ENCODE data around the gene TMEM266.

The TMEM266 gene

DNA sequence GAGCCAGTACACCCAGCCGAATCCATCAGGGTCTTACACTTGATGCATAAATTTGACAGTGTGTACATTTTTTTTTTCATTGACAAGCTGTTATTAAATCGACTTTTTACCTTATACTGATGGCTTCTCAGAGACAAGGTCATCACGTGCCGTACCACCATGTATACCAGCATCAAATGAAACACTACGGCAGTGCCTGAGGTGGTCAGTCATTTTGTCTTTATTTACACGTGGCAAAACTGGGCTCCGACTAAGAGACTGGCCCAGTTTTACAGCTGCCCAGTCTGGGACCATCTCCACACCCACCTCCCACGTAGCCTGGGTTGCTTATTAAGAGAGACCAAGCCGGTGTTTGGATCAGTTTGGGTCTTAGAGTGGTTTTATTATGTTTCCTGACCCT lies 57.4 kb downstream of the TMEM266 start:
- no peak overlapping the region for H3K4me2 ChIP-seq (ENCODE audit: low read depth, low read length)
- no peak for DNase-seq
- H3F3A ChIP-seq (ENCODE audit: insufficient read depth, low read length), result no peaks in the 10 kb centered on the region
- H3K27ac ChIP-seq (ENCODE audit: low read length), result no peak overlapping the region
- H3K9ac ChIP-seq (ENCODE audit: low read length), result no peak overlapping the region
- H2AFZ ChIP-seq (ENCODE audit: low read length), result no peak overlapping the region
- TF ChIP-seq EZH2 (optimal IDR thresholded peaks at IDR 0.05; ENCODE audit: low read depth, low read length) (no peak), EZH2phosphoT487 (IDR thresholded peaks at IDR 0.05; ENCODE audit: low read length) (no peak)
- TF ChIP-seq, protein P1, sequence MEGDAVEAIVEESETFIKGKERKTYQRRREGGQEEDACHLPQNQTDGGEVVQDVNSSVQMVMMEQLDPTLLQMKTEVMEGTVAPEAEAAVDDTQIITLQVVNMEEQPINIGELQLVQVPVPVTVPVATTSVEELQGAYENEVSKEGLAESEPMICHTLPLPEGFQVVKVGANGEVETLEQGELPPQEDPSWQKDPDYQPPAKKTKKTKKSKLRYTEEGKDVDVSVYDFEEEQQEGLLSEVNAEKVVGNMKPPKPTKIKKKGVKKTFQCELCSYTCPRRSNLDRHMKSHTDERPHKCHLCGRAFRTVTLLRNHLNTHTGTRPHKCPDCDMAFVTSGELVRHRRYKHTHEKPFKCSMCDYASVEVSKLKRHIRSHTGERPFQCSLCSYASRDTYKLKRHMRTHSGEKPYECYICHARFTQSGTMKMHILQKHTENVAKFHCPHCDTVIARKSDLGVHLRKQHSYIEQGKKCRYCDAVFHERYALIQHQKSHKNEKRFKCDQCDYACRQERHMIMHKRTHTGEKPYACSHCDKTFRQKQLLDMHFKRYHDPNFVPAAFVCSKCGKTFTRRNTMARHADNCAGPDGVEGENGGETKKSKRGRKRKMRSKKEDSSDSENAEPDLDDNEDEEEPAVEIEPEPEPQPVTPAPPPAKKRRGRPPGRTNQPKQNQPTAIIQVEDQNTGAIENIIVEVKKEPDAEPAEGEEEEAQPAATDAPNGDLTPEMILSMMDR (IDR thresholded peaks at IDR 0.05; ENCODE audit: low read length), result no peak
- no peaks in the 10 kb centered on the region for H3K9me3 ChIP-seq (replicated peaks; ENCODE audit: insufficient read depth, low read length)
- no peaks in the 10 kb centered on the region for H3K4me1 ChIP-seq (ENCODE audit: low read length)
- no peaks in the 10 kb centered on the region for H3K36me3 ChIP-seq (replicated peaks; ENCODE audit: insufficient read depth, low read length)
- no peaks in the 10 kb centered on the region for H4K20me1 ChIP-seq (ENCODE audit: insufficient read depth, low read length)
- no peaks in the 10 kb centered on the region for H3K79me2 ChIP-seq (ENCODE audit: low read length)
- no peaks in the 10 kb centered on the region for H3K27me3 ChIP-seq (replicated peaks; ENCODE audit: insufficient read depth, low read length)
- H3K9me2 ChIP-seq (replicated peaks; ENCODE audit: insufficient read depth, low read length), result no peaks in the 10 kb centered on the region
- H3K4me3 ChIP-seq (ENCODE audit: low read length), result no peak overlapping the region

DNA sequence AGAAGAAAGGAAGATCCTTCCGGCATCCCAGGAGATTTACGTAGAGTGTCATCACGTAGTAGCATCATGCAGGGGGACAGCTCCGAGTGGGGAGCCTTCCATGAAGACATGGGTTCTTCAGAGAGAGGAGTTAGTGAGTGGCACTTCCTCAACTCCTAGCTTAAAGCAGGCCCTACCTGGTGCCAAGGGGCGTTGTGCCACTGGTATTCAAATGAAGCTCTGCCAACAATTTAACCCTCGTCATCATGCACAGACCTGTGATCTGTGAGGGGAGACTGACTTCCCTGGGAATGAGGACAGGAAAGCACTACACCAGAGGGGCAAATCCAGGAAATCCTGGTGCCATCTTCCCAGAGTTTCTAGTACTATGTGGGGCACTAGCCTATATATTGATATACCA lies 59.0 kb downstream of the TMEM266 start:
- Histone ChIP-seq H4K20me1 (ENCODE audit: insufficient read depth, low read length) (no peaks in the 10 kb centered on the region), H3K4me3 (ENCODE audit: low read length) (no peak overlapping the region), H3K9me2 (replicated peaks; ENCODE audit: insufficient read depth, low read length) (no peaks in the 10 kb centered on the region), H3K36me3 (replicated peaks; ENCODE audit: insufficient read depth, low read length) (no peaks in the 10 kb centered on the region), H3K9me3 (replicated peaks; ENCODE audit: insufficient read depth, low read length) (no peaks in the 10 kb centered on the region), H3K4me2 (ENCODE audit: low read depth, low read length) (no peak overlapping the region), H2AFZ (ENCODE audit: low read length) (no peak overlapping the region), H3F3A (ENCODE audit: insufficient read depth, low read length) (no peaks in the 10 kb centered on the region), H3K9ac (ENCODE audit: low read length) (no peak overlapping the region), H3K27ac (ENCODE audit: low read length) (no peak overlapping the region), H3K4me1 (ENCODE audit: low read length) (no peaks in the 10 kb centered on the region), H3K79me2 (ENCODE audit: low read length) (no peaks in the 10 kb centered on the region), H3K27me3 (replicated peaks; ENCODE audit: insufficient read depth, low read length) (no peaks in the 10 kb centered on the region)
- DNase-seq, result no peak
- no peak for TF ChIP-seq EZH2 (optimal IDR thresholded peaks at IDR 0.05; ENCODE audit: low read depth, low read length)
- TF ChIP-seq, protein P1 (IDR thresholded peaks at IDR 0.05; ENCODE audit: low read length), result no peak
- no peak for TF ChIP-seq EZH2phosphoT487 (IDR thresholded peaks at IDR 0.05; ENCODE audit: low read length)

DNA sequence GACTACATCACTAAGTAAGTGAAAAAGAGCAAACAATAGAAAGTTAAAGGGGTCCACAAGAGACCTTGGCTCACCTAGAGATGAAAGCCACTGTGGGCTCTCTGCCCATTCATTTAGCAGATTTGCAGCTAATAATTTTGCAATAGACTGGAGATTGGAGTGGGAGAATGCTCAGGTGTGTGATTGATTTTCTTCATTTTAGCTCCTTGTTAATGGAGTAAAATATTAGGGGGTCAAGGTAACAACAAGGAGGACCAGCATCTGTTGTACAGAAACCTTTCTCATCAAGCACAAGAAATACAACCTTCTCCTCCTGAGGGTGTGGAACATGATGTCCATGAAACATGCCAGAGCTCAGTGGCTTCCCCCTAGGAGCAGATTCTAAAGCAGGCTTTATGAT lies 63.2 kb downstream of the TMEM266 start:
- H3F3A ChIP-seq (ENCODE audit: insufficient read depth, low read length), result peaks cover 6% of the 10 kb centered on the region; the same call in 1 of the 2 replicates
- no peak overlapping the region for H2AFZ ChIP-seq (ENCODE audit: low read length)
- H3K9me3 ChIP-seq (replicated peaks; ENCODE audit: insufficient read depth, low read length), result no peaks in the 10 kb centered on the region
- no peaks in the 10 kb centered on the region for H3K27me3 ChIP-seq (replicated peaks; ENCODE audit: insufficient read depth, low read length)
- no peak overlapping the region for H3K9ac ChIP-seq (ENCODE audit: low read length)
- no peak overlapping the region for H3K4me2 ChIP-seq (ENCODE audit: low read depth, low read length)
- no peaks in the 10 kb centered on the region for H4K20me1 ChIP-seq (ENCODE audit: insufficient read depth, low read length)
- TF ChIP-seq EZH2phosphoT487 (IDR thresholded peaks at IDR 0.05; ENCODE audit: low read length) (no peak), EZH2 (optimal IDR thresholded peaks at IDR 0.05; ENCODE audit: low read depth, low read length) (no peak)
- TF ChIP-seq, protein P1 (IDR thresholded peaks at IDR 0.05; ENCODE audit: low read length), result no peak
- H3K79me2 ChIP-seq (ENCODE audit: low read length), result no peaks in the 10 kb centered on the region
- no peaks in the 10 kb centered on the region for H3K9me2 ChIP-seq (replicated peaks; ENCODE audit: insufficient read depth, low read length)
- H3K4me1 ChIP-seq (ENCODE audit: low read length), result peaks cover 5% of the 10 kb centered on the region
- H3K27ac ChIP-seq (ENCODE audit: low read length), result no peak overlapping the region
- H3K36me3 ChIP-seq (replicated peaks; ENCODE audit: insufficient read depth, low read length), result no peaks in the 10 kb centered on the region
- DNase-seq, result no peak
- H3K4me3 ChIP-seq (ENCODE audit: low read length), result no peak overlapping the region

All from MM.1S (cell line).